NCI-H2029 (cell line): ENCODE results near the gene SHMT1.
A peak's percentile ranks its signal among the peaks of the same experiment; 100 is the strongest.
"Not testable (repeated sequence)": the region's sequence is repeated elsewhere in the genome, so short reads cannot be mapped to it uniquely, and the experiment has no call there.

ENCODE experiments used
- DNase-seq: peaks from one replicate; lab custom pipeline; 2025; lab: John Stamatoyannopoulos, UW

Gene SHMT1

DNA sequence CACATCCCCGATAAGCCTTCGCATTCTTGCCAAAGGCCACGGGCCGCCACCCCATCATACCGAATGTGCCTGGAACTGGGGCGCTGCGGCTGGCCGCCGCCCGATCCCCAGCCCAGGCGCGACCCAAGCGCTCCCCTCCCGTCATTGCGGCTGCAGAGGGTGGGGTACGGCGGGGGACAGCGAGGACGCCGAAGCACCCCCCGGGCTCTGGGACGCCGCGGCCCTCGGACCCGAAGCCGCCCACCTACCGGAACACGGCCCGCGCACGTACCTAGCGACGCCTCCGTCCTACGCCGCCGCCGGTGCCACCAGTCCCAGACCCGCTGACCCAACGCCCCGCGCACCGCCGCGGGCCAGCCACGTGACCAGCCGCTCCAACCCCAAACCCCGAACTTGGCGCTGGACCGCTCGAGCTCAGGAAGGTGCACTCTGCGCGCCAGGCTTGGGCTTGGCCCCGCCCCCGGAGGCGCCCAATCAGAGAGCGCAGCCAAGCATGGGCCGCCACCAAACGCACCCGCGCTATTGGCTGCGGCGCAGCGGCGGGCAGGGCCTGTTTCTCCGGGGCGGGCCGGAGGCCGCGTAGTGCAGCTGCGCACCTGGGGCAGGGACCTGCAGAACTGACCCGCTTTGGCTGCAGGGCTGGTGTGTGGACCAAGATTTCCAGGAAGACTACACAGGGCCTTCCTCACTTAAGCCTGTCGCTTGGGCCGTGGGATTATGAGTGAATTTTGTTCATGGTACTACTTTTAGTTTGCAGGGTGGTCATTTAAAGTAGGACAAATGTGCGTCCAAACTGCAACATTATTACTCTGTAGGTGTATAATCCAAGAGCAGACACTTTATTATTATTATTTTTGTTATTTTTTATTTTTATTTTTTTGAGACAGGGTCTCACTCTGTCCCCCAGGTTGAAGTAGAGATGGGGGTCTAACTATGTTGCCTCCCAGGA, at the start of gene SHMT1:
Gene SHMT1, minus strand, starts transcription at position 450 of the 949 bp plus-strand sequence. CDS start 7,569 bp downstream, outside the sequence.
- DNase-seq = peak; percentile 78

DNA sequence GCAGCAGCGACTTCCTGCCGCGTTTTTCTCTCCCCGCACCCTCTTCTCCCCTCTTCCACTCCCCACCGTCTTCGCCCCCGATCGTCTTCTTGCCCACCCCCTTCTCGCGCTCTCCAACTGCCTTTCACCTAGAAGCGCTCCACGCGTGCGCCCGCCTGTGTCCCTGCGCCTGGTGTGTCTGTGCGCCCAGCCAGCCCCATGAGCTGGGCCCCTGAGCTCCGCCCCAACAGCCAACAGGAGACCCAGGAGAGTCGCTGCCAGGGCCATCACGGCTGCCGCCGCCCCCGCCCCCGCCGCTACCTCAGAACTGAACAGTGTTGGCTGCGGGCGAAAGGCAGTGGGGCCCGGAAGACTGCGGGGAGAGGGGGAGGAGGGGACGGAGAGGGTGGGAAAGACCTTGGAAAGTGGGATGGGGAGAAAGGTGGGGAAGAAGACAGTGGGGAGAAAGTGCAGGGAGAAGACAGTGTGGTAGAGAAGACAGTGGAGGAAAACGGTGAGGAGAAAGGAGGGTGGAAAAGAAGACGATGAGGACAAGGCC, 48.7 kb upstream of the SHMT1 start:
- not testable (repeated sequence) for DNase-seq

DNA sequence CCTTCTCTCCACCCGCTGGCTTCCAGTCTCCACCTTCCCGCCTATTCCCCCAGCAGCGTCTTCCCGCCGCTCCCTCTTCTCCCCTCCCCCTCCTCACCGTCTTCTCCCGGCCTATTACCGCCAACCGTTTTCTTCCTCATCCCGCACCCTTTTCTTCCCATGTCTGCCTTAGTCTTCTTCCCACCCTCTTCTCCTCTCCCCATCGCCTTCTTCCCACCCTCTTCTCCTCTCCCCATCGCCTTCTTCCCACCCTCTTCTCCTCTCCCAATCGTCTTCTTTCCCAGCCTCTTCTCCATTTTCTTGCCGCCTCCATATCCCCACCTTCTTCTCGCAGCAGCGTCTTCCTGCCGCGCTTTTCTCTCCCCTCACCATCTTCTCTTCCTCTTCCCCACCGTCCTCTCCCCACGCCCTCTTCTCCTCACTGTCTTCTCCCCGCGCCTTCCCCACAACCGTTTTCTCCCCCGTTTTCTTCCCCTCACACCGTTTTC, 48.1 kb upstream of the SHMT1 start:
- not testable (repeated sequence) for DNase-seq

DNA sequence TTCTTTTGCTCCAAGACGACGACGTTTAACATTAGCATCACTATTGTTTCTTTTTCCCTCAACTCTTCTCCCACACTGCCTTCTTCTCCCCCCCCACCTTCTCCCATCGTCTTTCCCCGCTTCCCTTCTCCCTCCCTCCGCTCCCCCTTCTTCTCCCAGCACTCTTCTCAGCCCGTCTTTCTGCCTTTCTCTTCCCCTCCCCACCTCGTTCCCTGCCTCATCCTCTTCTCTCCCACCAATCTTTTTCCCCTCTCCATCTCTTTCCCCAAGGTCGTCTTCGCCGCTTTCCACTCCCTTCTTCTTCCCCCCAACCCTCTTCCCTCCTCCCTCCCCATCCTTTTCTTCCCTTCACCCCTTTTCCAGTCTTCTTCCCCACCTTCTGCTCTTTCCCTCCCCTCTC, 47.4 kb upstream of the SHMT1 start:
- not testable (repeated sequence) for DNase-seq

DNA sequence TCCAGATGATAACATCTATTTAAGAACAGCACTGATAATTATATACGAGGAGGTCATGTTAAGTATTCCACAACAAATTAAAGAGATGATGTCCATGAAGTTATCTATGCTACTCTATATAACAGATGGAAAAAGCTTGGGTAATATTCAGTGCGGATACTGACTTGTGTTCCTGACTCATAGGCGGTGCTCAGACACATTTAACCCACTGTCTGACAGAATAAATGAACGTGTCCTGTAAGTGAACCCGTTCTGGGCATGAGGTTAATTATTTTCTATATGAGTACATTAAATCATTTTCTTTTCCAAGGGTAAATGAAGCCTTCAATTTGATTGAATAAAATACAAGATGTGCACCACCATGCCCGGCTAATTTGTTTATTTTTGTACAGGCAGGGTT, 46.0 kb upstream of the SHMT1 start:
- not testable (repeated sequence) for DNase-seq

DNA sequence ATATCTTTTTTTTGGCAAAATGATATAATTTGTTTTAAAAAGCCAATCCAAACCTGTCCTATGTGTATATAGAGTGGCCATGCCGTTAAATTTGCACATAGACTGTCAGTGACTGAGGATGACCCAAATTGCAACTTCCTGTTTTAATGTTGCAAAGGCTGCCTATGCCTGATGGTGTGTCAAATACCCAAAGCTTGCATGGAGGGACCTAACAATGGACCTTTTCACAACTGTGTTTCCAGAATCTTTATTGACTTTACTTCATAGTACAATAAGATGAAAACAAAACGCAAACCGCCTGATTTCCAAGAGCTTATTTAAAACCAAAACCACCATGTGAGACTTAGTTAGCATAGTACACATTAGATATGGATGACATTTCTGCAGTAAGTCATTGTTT, 45.6 kb upstream of the SHMT1 start:
- not testable (repeated sequence) for DNase-seq

DNA sequence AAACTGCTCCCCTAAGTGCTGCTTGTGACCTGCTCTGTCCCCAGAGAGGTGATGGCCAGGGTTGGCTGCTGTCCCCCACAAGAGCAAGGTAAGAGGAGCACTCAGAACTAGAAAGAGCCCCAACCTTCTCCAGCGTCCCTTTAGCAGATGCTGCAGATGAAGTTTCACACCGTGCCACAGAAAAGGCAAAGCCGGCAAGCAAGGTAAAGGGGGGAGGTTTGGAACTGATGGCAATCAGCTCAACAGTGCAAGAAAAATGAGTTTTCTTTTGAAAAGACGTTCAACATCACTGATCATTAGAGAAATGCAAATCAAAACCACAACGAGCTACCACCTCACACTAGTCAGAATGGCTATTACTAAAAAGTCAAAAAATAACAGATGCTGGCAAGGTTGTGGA, 40.3 kb upstream of the SHMT1 start:
- DNase-seq = not testable (repeated sequence)

DNA sequence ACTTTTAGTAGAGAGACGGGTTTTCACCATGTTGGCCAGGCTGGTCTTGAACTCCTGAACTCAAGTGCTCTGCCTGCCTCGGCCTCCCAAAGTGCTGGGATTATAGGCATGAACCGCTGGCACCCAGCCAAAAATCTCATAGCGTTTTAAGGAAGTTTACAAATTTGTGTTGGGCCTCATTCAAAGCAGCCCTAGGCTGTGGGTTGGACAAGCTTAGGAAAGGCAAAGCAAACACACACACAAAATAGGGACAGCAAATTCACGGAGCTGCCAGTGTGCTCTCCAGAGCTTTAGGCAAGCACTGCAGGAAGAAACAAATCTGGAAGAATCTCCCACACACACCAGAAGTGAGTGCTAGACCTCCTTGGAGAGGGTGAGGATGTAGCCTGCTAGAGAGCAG, 39.8 kb upstream of the SHMT1 start:
- not testable (repeated sequence) for DNase-seq

DNA sequence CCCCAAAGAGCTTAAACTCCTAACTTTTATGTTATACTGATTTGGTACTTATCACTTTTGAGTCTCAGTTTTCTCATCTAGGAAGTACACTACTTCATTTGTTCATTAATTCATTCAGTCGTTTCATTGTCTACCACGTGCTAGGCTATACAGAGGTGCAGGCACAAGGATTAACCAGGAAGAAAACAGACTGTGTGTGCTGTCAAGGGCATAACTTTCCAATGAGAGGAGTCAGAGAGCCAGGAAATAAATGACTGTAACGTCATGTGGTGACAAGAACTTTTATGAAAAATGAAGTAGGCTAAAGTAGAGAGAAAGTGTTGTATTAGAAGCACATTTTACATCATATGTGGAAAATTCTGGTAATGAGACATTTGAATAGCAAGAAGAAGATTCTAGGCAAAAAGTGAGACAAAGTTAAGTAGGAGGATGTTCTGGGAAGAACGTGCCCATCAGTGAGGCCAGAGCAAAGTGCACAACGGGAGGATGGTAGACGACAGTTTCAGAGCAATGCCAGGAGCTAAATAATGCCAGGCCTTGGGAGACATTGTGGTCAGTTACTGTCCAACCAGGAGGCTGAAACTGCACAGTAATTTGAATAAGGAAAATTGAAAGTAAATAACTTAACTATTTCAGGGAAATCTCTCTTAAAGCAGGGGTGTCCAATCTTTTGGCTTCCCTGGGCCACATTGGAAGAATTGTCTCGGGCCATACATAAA, 38.7 kb upstream of the SHMT1 start:
- not testable (repeated sequence) for DNase-seq

DNA sequence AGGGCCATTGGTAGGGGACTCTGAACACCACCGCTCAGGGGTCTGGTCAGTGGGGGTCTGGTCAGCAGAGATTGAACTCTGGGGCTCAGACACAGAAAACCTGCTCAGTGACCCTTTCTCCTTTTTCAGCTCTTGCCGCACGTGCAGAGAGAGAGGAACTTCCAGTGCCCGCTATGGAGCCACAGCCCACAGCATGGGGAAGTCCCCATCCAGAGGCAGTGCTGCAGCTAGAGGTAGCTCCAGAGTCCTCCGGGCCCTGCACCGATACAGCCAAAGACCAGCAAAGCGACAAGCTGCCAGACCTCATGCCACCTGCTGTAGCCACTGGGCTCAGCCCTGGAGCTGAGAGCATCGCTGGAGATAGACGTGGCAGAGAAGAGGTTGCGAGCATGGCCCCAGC, 25.4 kb upstream of the SHMT1 start:
- DNase-seq = not testable (repeated sequence)

DNA sequence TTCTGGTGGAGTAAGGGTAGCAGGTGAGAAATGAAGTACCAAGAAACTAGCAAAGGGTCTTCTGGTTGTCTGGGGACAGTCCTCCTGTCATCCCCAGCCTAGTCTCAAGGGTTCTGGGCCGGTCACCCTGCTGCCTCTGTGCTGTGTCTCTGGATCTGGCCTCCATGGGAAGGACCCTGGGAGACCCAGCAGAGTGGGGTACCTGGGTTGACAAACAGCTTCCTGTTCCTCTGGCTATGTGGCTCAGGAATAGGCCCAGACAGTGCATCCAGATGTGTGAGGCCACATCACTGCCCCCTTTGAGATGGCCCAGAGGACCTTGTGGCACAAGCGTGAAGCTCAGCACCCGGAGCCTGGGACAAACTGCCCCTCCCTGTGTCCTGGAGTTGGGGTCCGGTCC, 24.9 kb upstream of the SHMT1 start:
- DNase-seq = not testable (repeated sequence)

DNA sequence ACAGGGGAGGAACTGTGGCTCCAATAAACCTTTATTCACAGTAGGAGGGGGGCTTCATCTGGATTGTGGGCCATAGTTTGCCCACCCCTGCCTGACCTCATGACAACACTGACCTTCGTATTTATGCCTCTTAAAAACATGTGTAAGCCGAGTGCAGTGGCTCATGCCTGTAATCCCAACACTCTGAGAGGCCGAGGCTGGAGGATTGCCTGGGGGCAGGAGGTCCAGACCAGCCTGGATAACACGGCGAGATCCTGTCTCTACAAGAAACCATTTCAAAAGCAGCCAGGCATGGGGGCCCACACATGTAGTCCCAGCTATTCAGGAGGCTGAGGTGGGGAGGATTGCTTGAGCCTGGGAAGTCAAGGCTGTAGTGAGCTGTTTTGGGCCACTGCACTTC, 24.2 kb upstream of the SHMT1 start:
- not testable (repeated sequence) for DNase-seq

DNA sequence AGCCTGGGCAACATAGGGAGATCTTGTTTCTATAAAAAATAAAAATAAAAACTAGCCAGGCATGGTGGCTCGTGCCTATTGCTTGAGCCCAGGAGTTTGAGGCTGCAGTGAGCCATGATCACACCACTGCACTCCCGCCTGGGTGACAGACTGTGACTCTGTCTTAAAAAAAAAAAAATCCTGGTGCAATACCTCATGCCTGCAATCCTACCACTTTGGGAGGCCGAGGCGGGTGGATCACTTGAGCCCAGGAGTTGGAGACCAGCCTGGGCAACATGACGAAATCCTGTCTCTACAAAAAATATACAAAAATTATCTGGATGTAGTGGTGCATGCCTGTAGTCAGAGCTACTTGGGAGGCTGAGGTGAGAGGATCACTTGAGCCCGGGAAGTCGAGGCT, 20.9 kb upstream of the SHMT1 start:
- not testable (repeated sequence) for DNase-seq

DNA sequence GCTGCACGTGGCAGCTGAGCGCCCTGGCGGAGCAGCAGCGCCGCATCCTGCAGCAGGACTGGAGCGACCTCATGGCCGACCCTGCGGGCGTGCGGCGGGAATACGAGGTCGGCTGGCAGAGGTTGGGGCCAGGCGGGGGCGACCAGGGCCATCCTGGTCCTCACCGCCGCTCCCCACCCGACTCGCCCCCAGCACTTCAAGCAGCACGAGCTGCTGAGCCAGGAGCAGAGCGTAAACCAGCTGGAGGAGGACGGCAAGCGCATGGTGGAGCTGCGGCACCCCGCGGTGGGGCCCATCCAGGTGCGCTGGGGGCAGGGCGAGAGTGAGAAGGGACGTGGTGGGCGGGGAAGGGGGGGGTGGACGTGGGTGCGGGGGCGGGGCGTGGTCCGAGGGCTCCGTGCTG, 19.7 kb upstream of the SHMT1 start:
- DNase-seq = not testable (repeated sequence)

DNA sequence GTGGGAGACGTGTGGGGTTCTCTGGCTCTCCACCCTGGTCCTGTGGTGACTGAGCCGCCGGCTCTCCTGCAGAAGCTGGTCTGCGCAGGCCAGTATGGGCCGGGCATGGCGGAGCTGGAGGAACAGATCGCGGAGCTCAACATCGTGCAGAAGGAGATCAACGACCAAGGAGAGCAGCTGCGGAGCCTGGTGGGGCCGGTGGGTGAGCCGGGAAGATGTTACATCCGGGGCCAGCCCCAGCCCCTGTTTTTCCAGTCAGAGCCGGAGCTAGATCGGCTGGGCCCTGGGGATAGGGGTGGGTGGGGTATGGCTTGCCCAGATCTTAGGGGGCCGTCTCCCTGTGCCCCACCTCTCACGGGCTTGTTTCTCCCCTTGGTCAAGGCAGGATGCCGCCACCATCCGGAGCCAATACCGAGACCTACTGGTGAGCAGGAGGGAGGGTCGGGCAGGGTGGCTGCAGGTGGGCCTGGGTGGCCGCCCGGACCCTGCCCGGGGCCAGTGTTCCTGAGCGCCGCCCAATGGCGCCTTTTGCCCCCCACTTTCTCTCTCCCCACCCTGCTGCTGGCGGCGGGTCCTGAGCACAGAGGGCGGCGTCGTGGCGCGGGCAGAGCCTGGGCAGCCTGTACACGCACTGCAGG, 19.2 kb upstream of the SHMT1 start:
- no peak for DNase-seq

DNA sequence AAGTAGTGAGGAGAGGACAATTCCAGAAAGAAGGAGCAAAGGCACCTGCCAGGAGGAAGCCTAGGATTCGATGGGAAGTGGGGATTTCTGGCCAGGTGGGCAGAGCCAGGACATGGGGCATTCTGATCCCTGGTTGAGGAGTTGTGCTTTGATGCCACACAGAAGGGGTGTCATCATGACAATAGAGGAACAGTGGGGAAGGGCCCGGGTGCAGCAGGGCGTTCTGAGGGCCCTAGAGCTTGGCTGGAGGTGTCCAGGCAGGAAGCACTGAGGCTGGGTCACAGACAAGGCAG, 18.5 kb upstream of the SHMT1 start:
- DNase-seq = no peak

DNA sequence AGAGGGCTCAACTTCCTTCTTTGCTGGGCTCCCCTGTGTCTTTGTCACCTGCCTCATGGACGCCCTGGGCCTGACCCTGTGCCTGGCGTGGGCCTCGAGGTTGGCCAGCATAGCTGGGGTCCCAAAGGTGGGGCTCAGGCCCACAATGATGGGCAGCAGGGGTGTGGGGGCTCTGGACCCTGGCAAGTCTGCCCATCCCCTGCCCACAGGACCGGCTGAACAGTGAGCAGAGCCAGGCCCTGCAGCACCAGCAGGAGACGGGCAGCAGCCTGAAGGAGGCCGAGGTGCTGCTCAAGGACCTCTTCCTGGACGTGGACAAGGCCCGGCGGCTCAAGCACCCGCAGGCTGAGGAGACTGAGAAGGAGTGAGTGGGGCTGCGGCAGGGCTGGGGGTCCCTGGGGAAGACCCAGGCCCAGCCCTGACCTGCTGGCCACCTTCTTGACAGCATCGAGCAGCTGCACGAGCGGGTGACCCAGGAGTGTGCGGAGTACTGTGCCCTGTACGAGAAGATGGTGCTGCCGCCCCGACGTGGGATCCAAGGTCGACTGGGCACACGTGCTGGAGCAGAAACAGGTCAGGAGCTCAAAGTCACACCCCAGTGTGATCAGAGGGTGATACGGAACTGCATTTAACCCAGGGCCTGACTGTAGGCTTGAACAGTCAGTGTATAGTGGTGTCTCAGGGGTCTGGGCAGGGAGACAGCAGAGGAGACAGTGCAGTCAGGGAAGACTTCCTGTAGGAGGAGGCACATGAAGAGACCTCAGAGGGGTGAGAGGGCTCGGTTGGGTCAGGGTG, 18.0 kb upstream of the SHMT1 start:
- DNase-seq = no peak

DNA sequence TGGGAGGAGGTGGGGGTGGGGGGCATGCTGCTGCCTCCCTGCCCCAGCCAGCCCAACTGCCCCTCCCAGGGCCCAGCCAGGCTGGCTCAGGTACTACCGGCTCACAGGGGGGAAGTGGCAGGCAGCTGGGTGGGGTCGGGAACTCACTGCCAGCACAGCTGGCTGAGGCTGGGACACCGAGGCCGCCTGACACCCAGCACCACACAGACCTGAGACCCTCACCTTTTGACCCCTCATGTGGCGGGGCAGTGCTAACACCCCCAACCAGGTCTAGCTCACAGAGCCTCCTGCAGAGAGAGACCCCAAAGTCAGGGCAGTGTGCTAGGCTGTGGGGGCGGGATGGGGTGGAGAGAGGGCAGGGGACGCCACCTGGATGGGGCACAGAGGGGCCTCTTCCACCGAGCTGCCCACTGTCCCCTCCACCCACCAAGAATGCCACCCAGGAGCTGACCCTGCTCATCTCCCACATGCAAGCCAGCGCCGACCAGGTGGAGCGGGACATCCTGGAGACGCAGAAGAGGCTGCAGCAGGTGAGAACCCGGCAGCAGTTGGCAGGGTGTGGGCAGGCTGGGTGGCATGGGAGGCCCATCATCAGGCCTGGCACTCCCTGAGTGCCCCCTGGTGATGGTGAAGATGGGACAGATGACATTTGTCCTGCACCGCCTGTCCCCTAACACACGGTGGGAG, 17.3 kb upstream of the SHMT1 start:
- DNase-seq = no peak

DNA sequence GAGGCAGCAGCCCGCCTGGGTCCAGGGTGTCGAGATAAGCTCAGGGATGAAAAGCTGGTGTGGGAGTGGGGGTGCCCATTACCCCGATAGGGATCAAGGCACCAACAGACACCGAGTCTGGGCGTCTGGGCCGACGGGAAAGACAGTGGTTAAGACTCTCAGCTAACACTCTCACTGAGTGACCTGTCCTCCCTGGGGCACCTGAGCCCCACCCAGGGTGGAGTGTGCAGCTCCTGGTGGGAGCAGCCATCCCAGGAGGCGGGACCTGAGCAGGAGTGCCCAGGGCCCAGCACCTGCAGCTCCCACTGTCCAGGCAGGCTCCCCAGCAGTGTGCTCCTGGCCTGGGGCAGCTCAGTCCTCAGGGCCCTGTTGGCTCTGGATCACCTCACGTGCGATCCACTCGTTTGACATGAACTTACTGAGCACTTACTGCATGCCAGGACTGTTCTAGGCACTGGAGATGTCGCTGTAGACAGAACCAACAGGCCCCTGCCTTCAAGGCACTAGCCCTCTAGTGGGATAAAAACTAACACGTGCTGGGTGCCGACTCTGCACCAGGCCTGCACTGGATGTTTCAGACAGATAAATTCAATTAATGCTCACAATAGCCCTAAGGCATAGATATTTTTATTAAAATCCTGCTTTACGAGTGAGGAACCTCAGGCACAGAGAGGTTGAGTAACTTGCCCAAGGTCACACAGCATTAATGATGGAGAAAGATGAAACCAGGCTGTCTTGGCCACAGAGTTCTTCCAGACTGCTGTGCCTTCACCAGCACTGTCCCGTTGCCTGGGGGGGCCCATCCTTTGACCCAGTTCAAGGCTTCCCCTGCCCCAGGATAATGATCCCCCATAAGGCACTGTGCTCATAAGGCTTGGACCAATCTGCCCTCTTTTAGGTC, 16.1 kb upstream of the SHMT1 start:
- no peak for DNase-seq

DNA sequence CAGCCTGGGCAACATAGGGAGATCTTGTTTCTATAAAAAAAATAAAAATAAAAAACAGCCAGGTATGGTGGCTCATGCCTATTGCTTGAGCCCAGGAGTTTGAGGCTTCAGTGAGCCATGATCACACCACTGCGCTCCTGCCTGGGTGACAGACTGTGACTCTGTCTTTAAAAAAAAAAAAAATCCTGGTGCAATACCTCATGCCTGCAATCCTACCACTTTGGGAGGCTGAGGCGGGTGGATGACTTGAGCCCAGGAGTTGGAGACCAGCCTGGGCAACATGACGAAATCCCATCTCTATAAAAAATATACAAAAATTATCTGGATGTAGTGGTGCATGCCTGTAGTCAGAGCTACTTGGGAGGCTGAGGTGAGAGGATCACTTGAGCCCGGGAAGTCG, 15.3 kb upstream of the SHMT1 start:
- DNase-seq = not testable (repeated sequence)
